SK-N-SH treated with all-trans-retinoic acid at 6 μM for 48 hours (cell line): Measurements from ENCODE around the gene NFIL3.

Experiments used
- OSR1 ChIP-seq: fragments of 250-450 bp; sonication (Bioruptor Pico); IDR thresholded peaks from 2 replicates; pipeline ENCODE4 v1.8.0; 2022; ENCODE audit warnings: moderate library complexity, mild to moderate bottlenecking, inconsistent platforms
- PPARA ChIP-seq: fragments of 250-450 bp; sonication (Bioruptor Pico); IDR thresholded peaks from 2 replicates; pipeline ENCODE4 v1.5.0; 2020; ENCODE audit warnings: mild to moderate bottlenecking, borderline replicate concordance
- TCF4 ChIP-seq: fragments of 250-450 bp; sonication (Bioruptor Pico); IDR thresholded peaks from 2 replicates; pipeline ENCODE4 v1.8.0; 2021; ENCODE audit warnings: mild to moderate bottlenecking, moderate library complexity, borderline replicate concordance
- TOX ChIP-seq: fragments of 250-450 bp; sonication (Bioruptor Pico); IDR thresholded peaks from 2 replicates; pipeline ENCODE4 v1.8.0; 2021; ENCODE audit warnings: mild to moderate bottlenecking, moderate library complexity, borderline replicate concordance
- ZNF8 ChIP-seq: fragments of 450-650 bp; formaldehyde crosslinking; IDR thresholded peaks from 2 replicates; pipeline ENCODE4 v1.5.0; 2020; ENCODE audit warnings: mild to moderate bottlenecking, moderate library complexity

DNA sequence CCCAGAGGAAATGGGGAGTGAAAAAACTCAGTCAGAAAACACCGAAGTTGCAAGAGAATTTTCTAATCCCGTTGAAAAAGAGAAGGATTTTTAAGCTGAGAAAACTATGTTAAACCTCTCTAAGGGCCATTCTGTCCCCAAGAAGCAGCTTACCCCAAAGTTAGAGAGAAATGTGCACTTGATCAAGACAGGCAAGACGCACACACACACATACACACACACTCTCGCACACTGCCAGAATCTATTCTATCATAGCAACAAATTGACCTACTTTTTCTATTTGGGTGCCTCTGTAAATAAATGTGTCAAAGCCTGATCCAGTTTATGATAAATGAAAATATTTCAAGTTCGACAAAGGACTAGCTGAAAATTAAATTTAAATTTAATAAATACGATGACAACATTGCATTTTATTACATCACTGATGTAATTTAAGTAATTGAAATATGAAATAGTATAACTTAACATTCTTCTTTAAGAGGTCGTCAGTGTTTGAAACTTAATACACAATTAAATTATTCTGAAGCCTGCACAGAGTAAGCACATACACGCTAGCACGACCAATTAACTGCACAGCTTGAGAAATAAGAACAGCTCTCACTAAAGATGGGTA lies 5.9 kb downstream of the NFIL3 start:
- TF ChIP-seq ZNF8 (CRISPR knock-in tag) = no peak
- no peak for TF ChIP-seq PPARA
- TF ChIP-seq TOX = no peak
- TF ChIP-seq TCF4 (CRISPR knock-in tag) = no peak
- TF ChIP-seq OSR1 (CRISPR knock-in tag) = no peak
